Fibroblast of lung (primary cell): ENCODE data around the gene TWNK. TPM values are rescaled to one million over a fixed set of nuclear protein-coding genes. Genes with fewer than 3 reads are reported as not detected.

ENCODE experiments used
- DNase-seq, 2 donors: peaks; one replicate each; pipeline versions ENCODE4 v3.0.0 to v3.0.0-alpha.2; 2010; ENCODE audit warnings: low read depth in 2 of 2
- H2AFZ ChIP-seq: 2 replicates; pipeline ENCODE4 v1.5.1; 2012; ENCODE audit warnings: low read length, control low read depth, inconsistent platforms
- H3K27ac ChIP-seq: 2 replicates; pipeline ENCODE4 v1.5.1; 2011; ENCODE audit warnings: low read length, control low read depth; ENCODE audit not compliant: insufficient read depth
- H3K27me3 ChIP-seq: 2 replicates; pipeline ENCODE4 v1.5.1; 2011; ENCODE audit warnings: mild to moderate bottlenecking, low read length; ENCODE audit not compliant: control insufficient read depth, insufficient read depth
- H3K36me3 ChIP-seq: 2 replicates; pipeline ENCODE4 v1.5.1; 2011; ENCODE audit warnings: low read length; ENCODE audit not compliant: control insufficient read depth, insufficient read depth
- H3K4me1 ChIP-seq: 2 replicates; pipeline ENCODE4 v1.5.1; 2011; ENCODE audit warnings: low read length; ENCODE audit not compliant: control insufficient read depth, insufficient read depth; ENCODE audit errors: extremely low read depth
- H3K4me2 ChIP-seq: 2 replicates; pipeline ENCODE4 v1.5.1; 2011; ENCODE audit warnings: low read length, control low read depth; ENCODE audit not compliant: insufficient read depth; ENCODE audit errors: extremely low read depth
- H3K4me3 ChIP-seq, 4 experiments: fragments of 200-600 bp in 1 of 4; sonication (generic) in 1 of 4; replicated peaks in 1 of 4; 2 replicates each; pipeline ENCODE4 v1.5.1; 2011 to 2016; ENCODE audit warnings: low read length in 4 of 4, low read depth in 3 of 4, mild to moderate bottlenecking in 3 of 4, control low read depth in 2 of 4, inconsistent platforms in 1 of 4, mixed read lengths in 1 of 4; ENCODE audit not compliant: insufficient read depth in 1 of 4; ENCODE audit errors: control extremely low read depth in 1 of 4
- H3K79me2 ChIP-seq: 2 replicates; pipeline ENCODE4 v1.5.1; 2012; ENCODE audit warnings: mild to moderate bottlenecking, low read length, inconsistent platforms; ENCODE audit not compliant: control insufficient read depth, insufficient read depth
- H3K9ac ChIP-seq: 2 replicates; pipeline ENCODE4 v1.5.1; 2011; ENCODE audit warnings: mild to moderate bottlenecking, low read length, control low read depth; ENCODE audit not compliant: insufficient read depth
- H3K9me3 ChIP-seq: 2 replicates; pipeline ENCODE4 v1.5.1; 2012; ENCODE audit warnings: low read depth, low read length; ENCODE audit not compliant: control insufficient read depth, insufficient read depth
- H4K20me1 ChIP-seq: 2 replicates; pipeline ENCODE4 v1.5.1; 2011; ENCODE audit warnings: low read length; ENCODE audit not compliant: control insufficient read depth, insufficient read depth; ENCODE audit errors: extremely low read depth
- CTCF ChIP-seq, 2 donors: IDR thresholded peaks in 1 of 2; conservative IDR thresholded peaks in 1 of 2; 1 replicate in 1 of 2; 2 replicates in 1 of 2; pipeline ENCODE4 v1.5.1; 2011 to 2012; ENCODE audit warnings: low read length in 2 of 2, control low read depth in 1 of 2, inconsistent platforms in 1 of 2, low read depth in 1 of 2, mild to moderate bottlenecking in 1 of 2
- EZH2 ChIP-seq: IDR thresholded peaks from 2 replicates; pipeline ENCODE4 v1.5.1; 2012; ENCODE audit warnings: low read length, control low read depth, mild to moderate bottlenecking; ENCODE audit errors: missing control alignments
- polyA plus RNA-seq, 2 donors: library from polyadenylated mRNA; depleted of rRNA in 1 of 2; stranded (reverse) in 1 of 2; unstranded in 1 of 2; fragments of >200 nt; gene quantifications; 2 replicates each; pipeline ENCODE4 v1.2.1, GENCODE V29; 2011 to 2012; ENCODE audit warnings: missing spikeins in 1 of 2
- total RNA-seq: library from RNA; depleted of rRNA; stranded (reverse); fragments of >200 nt; gene quantifications from 2 replicates; pipeline ENCODE4 v1.2.1, GENCODE V29; 2014

TWNK gene
- total and polyA plus RNA-seq, 2 donors (not counting 1 experiment from before 2014, with no cell fraction given): 3.8 to 6.1 TPM

GRCh38 chr10:101029520-101030295 is 42.4 kb downstream of the TWNK start:
- H4K20me1 ChIP-seq: no peaks in the 10 kb centered on the region
- peaks cover 15% of the 10 kb centered on the region for H3K79me2 ChIP-seq
- H3K9me3 ChIP-seq: no peaks in the 10 kb centered on the region
- H2AFZ ChIP-seq: no peak overlapping the region
- H3K4me2 ChIP-seq: no peak overlapping the region
- no peaks in the 10 kb centered on the region for H3K27me3 ChIP-seq
- H3K4me3 ChIP-seq: no peak overlapping the region
- H3K9ac ChIP-seq: no peak overlapping the region
- H3K4me1 ChIP-seq: peaks cover 10% of the 10 kb centered on the region
- DNase-seq: no peak
- no peaks in the 10 kb centered on the region for H3K36me3 ChIP-seq
- peak in 1 of 2 donors; percentile 20 for TF ChIP-seq CTCF (conservative IDR thresholded peaks at IDR 0.05 in 1 of 2, IDR thresholded peaks at IDR 0.05 in 1 of 2; ENCODE audit: low read depth in 1 of 2, low read length in 2 of 2)
- no peak for TF ChIP-seq EZH2
- no peak overlapping the region for H3K27ac ChIP-seq

- peaks cover 23% of the 10 kb centered on the region for H3K79me2 ChIP-seq
- peaks cover 10% of the 10 kb centered on the region for H3K4me1 ChIP-seq
- H3K4me3 ChIP-seq: peak overlapping the region; percentile 51 to 87 (median 78)
- peaks cover 6% of the 10 kb centered on the region for H3K36me3 ChIP-seq
- H3K9ac ChIP-seq: peak overlapping the region; percentile 86
- no peaks in the 10 kb centered on the region for H4K20me1 ChIP-seq
- no peaks in the 10 kb centered on the region for H3K9me3 ChIP-seq
- TF ChIP-seq CTCF (conservative IDR thresholded peaks at IDR 0.05 in 1 of 2, IDR thresholded peaks at IDR 0.05 in 1 of 2; ENCODE audit: low read depth in 1 of 2, low read length in 2 of 2) (no peak), EZH2 (no peak)
- H3K27me3 ChIP-seq: no peaks in the 10 kb centered on the region
- peak overlapping the region; percentile 60 for H2AFZ ChIP-seq
- peak overlapping the region; percentile 96 for H3K27ac ChIP-seq
- H3K4me2 ChIP-seq: peak overlapping the region; percentile 81
- no peak for DNase-seq
Observed at GRCh38 chr10:101030496-101031127, 43.3 kb downstream of the TWNK start.

GRCh38 chr10:101031128-101031795 is 43.9 kb downstream of the TWNK start, which contains the start of the genes PDZD7 and SFXN3:
Gene PDZD7 (minus strand): TSS chr10:101031129. CDS start chr10:101030219, 910 bp downstream.
Gene SFXN3 (plus strand): TSS chr10:101031234. CDS start chr10:101034695, 3,461 bp downstream.
- peaks cover 11% of the 10 kb centered on the region for H3K36me3 ChIP-seq
- peak; percentile 94 to 96 for DNase-seq

More at GRCh38 chr10:101031128-101031795, 43.9 kb downstream of the TWNK start, which contains the start of the genes PDZD7 and SFXN3:
- Histone ChIP-seq H4K20me1 (no peaks in the 10 kb centered on the region), H3K4me2 (peak within 1 kb of the TSS; percentile 81), H3K9me3 (no peaks in the 10 kb centered on the region), H3K4me1 (peaks cover 10% of the 10 kb centered on the region), H3K27me3 (no peaks in the 10 kb centered on the region), H3K27ac (peak within 1 kb of the TSS; percentile 96), H3K4me3 (peak within 1 kb of the TSS; percentile 51 to 87 (median 78)), H3K79me2 (peaks cover 23% of the 10 kb centered on the region), H2AFZ (peak within 1 kb of the TSS; percentile 61), H3K9ac (peak within 1 kb of the TSS; percentile 86)
- TF ChIP-seq CTCF (conservative IDR thresholded peaks at IDR 0.05 in 1 of 2, IDR thresholded peaks at IDR 0.05 in 1 of 2; ENCODE audit: low read depth in 1 of 2, low read length in 2 of 2) (no peak), EZH2 (no peak)
